ENCODE data around the gene IL1B.

- no peak for TF ChIP-seq POLR2AphosphoS5 (IDR thresholded peaks at IDR 0.05; ENCODE audit: borderline replicate concordance, low read depth, low read length)
- no peak for TF ChIP-seq EZH2 (IDR thresholded peaks at IDR 0.05)
These were observed 4.9 kb upstream of the IL1B start for GRCh38 chr2:112841295-112842044.

All from SK-N-MC (cell line).